Sciatic nerve (tissue), 2 donors: Measurements from ENCODE around the gene SPNS1. TPM values are rescaled to one million over a fixed set of nuclear protein-coding genes. Genes with fewer than 3 reads are reported as not detected.

ENCODE experiments used
- ATAC-seq: fragments of 200-7000 bp; cut with Tn5 transposase; one replicate; pipeline ENCODE4 v1.9.1; 2020; ENCODE audit warnings: mild to moderate bottlenecking, moderate library complexity
- DNase-seq: peaks from one replicate; pipeline ENCODE4 v3.0.0-alpha.2; 2020; ENCODE audit warnings: low spot score
- intact Hi-C: fragments of 100-400 bp; cut with DNase I; formaldehyde crosslinking; loops from one replicate; pipeline ENCODE4 v1.14.2; 2022
- total RNA-seq: library from RNA; stranded (reverse); fragmentation: NEBNext Ultra II Directional; extraction: Animal tissue kit (Norgen Biotek cat#: 25700); gene quantifications from one replicate; pipeline ENCODE4 v1.2.1, GENCODE V29; 2021
- donor health status: DM: no; HTN: no; CAD: no.
- donor health status: DM: no; HTN: no; CAD: no.

The SPNS1 gene
- total RNA-seq, 1 donor from 2014 or later: 22.5 TPM

GRCh38 chr16:29012913-29013553 lies 38.5 kb downstream of the SPNS1 start:
- ATAC-seq (no peak), DNase-seq (no peak)
- intact Hi-C loops: no loop called here

GRCh38 chr16:29014561-29015069 lies 40.0 kb downstream of the SPNS1 start:
- DNase-seq (no peak), ATAC-seq (no peak)
- intact Hi-C loops: no loop called here

- DNase-seq (no peak), ATAC-seq (no peak)
- intact Hi-C loops: no loop called here
Measured at GRCh38 chr16:29022196-29022595, 47.6 kb downstream of the SPNS1 start.

- no peak for DNase-seq
- intact Hi-C loops: no loop called here
- ATAC-seq: no peak
Measured at GRCh38 chr16:29023279-29024277, 49.0 kb downstream of the SPNS1 start.

GRCh38 chr16:29024278-29024677 lies 49.7 kb downstream of the SPNS1 start:
- ATAC-seq (no peak), DNase-seq (no peak)

GRCh38 chr16:29025218-29025617 lies 50.6 kb downstream of the SPNS1 start:
- no peak for DNase-seq
- intact Hi-C loops: no loop called here
- ATAC-seq: no peak

More at GRCh38 chr16:29024278-29024677, 49.7 kb downstream of the SPNS1 start:
- intact Hi-C loops: no loop called here

- ATAC-seq (no peak), DNase-seq (no peak)
- intact Hi-C loops: no loop called here
Measured at GRCh38 chr16:29025735-29026134, 51.2 kb downstream of the SPNS1 start.

- intact Hi-C loops: no loop called here
- ATAC-seq: no peak
- no peak for DNase-seq
Measured at GRCh38 chr16:29028457-29029167, 54.0 kb downstream of the SPNS1 start.

GRCh38 chr16:29029168-29029994 lies 54.8 kb downstream of the SPNS1 start:
- intact Hi-C loops: no loop called here
- ATAC-seq (no peak), DNase-seq (no peak)

- DNase-seq (no peak), ATAC-seq (no peak)
- intact Hi-C loops: no loop called here
Measured at GRCh38 chr16:29030086-29030840, 55.7 kb downstream of the SPNS1 start.

Other genes starting within 250 kb of the SPNS1 start
- 1.6 TPM for gene NPIPB9, start 223.0 kb upstream of the SPNS1 start, total RNA-seq
- gene ATXN2L, start 151.8 kb upstream of the SPNS1 start, total RNA-seq: 116 TPM
- 69.4 TPM for gene TUFM, start 128.4 kb upstream of the SPNS1 start, total RNA-seq
- gene SH2B1, start 110.9 kb upstream of the SPNS1 start, total RNA-seq: 67.0 TPM
- 0.89 TPM for gene ATP2A1, start 96.3 kb upstream of the SPNS1 start, total RNA-seq
- gene RABEP2, start 49.5 kb upstream of the SPNS1 start, total RNA-seq: 16.4 TPM
- gene CD19, start 42.8 kb upstream of the SPNS1 start, total RNA-seq: 1.4 TPM
- gene NFATC2IP, start 23.8 kb upstream of the SPNS1 start, total RNA-seq: 34.5 TPM
- gene LAT, start 10.3 kb downstream of the SPNS1 start, total RNA-seq: 5.8 TPM